GM18868 (cell line): ENCODE measurements around the gene SLC25A22.

Experiments used
- ATAC-seq: cut with Tn5 transposase; IDR thresholded peaks from one replicate; pipeline ENCODE4 v1.9.1; 2021; ENCODE audit warnings: mild to moderate bottlenecking, moderate library complexity; ENCODE audit not compliant: unreplicated experiment

Gene SLC25A22

DNA sequence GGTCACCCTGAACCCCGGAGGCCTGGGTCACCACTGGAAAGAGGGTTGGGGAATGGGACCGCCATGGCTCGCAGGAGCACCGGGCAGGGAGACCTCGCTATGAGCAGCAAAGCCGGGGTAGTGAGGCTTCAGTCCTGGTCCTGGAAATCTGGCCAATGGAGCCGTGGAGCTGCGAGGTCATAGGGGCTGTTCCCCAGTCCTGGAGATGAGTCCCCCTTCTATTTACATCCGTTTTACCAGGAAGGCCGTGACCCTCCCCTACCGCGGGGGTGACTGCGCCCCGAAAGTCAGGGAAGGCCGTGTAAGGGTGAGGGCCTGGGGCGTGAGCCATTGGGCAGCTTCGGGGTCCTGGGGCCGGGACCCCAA lies 6.5 kb upstream of the SLC25A22 start:
- ATAC-seq, result no peak

DNA sequence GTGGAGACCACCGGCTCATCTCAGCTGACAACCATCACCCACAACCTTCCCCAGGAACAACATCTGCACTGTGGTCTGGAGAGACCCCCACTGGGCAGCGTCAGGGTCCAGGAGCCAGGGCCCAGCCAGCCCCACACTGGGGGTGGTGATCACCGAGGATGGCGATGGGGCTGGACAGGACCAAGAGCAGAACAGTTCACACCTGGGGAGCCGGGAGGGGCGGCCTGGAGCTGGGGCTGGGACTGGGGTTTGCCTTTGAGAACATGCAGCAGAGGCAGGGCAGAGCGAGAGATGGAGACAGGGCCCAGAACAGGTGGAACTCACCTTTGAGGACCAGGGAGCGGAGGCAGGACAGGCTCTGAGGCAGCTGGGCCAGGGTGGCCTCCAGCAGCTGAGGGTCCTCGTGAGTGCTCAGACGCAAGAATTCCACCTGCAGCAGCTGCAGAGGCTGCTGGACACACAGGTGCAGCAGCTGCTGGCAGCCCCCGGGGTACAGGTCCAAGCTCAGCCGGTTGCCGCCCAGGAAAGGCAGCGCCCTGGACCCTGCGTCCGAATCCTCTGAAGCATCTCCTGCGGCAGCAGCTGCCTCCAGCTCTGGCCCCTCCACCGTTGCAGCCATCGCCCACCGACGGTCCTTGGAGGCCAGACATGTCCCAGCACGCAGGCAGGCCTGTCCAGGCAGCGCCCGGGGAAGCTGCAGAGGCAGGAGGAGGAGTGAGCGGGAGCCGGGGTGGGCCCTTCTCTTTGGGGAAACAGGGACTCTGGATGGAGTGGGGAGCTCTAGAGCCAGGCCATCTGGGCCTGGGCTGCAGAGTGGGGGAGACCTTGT lies 5.9 kb upstream of the SLC25A22 start:
- ATAC-seq, result no peak

- ATAC-seq, result no peak
These were observed 5.3 kb upstream of the SLC25A22 start for GRCh38 chr11:803467-803742.

DNA sequence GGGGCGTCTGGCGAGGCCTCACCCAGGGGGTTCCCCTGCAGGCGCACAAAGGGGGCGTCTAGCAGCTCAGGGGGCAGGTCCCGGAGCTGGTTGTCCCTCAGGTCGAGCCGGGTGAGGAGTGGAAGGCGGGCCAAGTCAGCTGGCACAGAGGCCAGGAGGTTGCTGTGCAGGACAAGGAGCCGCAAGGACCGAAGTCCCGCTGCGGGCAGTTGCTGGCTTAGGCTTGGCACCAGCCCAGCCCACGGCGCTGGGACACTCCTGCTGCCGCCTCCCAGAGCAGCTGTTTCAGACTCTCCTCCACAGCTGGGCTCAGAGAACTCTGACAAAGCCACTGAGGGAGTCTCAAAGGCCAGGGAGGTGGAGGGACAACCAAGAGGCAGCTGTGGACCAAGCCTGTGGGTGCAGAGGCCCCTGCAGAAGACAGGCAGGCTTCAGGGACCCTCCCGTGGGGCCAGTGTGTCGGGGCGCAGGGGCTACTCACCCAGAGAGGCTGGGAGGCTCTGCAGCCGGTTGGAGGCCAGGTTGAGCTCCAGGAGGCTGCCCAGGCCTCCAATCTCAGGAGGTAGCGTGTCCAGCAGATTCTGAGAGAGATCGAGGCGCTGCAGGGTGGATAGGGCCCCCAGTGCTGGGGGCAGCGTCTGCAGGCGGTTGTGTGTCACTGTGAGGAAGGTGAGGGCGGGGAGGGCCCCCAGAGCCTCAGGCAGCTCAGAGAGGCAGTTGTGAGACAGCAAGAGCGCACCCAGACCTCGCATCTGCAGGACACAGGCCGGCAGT lies 4.8 kb upstream of the SLC25A22 start:
- ATAC-seq, result no peak

- ATAC-seq, result no peak
These were observed 4.0 kb upstream of the SLC25A22 start for GRCh38 chr11:802018-802617.

DNA sequence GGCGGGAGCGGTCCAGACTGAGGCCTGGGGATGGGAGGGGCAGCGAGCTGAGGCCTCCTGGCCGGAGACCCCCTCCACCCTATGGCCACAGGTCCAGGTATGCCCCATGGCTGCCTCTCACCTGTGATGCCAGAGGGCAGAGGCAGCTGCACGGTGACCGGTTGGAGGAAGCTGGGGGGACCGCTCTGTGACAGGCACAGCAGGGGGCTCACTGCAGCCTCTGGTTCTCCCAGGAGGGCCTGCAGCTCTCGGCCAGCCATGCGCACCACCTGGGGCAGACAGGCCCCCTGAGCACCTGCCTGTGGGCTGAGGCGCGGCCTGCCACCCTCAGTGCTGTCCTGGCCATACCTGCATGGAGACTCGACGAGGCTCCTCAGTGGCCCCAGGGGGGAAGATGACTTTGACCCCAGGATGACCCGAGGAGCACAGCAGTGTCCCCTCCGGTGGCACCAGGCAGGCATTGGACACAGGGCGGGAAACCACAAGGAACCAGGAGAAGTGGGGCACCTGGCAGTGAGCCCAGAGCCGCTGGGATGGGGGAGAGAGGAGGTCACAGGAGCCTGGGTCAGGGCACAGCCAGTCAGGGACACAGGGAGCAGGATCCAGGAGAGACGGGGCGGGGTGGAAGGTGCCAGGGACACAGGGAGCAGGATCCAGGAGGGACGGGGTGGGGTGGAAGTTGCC lies 3.2 kb upstream of the SLC25A22 start:
- ATAC-seq, result no peak

- ATAC-seq, result no peak
These were observed 2.4 kb upstream of the SLC25A22 start for GRCh38 chr11:800473-800872.

DNA sequence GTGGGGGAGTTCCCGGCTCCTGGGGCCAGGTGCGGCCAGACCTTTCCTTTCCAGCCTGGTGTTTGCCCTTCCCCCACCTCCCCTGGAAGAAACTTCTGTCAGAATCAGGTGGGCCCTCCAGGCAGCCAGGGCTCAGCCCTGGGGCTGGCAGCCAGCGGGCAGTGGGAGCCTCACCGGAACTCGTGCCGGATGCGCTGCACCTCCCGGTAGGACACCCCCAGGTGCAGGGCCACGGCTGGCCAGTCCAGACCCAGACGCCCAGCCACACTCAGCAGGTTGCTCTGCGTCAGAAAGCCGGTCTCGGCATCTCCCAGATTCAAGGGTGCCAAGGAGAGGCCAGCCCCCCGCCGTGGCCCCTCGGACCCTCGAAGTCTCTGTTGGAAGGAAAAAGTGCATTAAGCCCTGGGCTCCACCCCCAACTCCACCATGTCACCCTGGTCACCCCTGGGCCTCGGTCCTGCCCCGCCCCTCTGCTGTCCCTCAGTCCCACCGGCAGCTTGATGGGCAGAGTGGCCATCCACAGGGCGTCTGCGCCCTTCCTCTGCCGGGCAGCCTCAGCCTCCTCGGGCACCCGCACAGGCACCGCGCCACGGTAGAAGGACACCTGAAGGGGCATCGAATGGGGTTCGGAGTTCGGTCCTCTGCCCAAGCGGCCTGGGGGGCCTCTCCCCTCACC lies 1.7 kb upstream of the SLC25A22 start:
- ATAC-seq, result no peak

DNA sequence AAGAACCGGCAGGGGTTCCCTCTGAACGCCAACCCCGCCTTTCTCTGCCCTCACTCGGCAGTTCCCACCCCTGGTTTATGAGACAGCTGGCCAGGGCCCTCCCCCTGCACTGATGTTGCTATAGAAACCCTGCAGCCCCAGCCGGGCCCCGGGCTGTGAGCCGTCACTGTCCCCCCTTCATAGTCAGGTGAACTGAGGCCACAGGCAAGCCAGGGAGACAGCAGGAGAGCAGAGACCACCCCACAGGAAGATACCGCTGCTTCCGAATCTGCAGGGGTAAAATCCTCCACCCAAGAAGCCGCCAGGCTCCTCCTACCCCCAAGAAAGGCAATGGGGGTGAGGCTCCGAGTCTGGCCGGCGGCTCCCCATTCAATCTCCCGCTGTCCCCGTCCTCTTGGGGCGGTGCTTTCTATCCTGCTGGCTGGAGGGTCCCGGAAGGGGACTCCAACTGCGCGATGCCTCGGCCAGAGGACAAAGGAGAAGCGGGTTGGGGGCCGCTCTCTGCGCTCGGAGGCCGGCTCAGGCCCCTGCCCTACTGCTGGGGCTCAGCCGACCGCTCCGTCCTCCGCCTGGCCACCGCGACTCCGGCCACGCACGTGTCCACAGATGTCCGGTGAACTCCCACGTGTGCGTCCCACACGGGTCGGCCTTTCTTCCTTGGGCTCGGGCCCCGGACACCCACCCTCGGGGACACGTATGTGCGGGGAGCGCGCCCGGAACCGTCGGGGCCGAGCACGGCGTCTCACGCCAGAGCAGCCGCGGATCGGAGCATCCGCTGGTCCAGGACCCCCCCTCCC lies 587 bp downstream of the SLC25A22 start:
- peak; percentile 49 for ATAC-seq

DNA sequence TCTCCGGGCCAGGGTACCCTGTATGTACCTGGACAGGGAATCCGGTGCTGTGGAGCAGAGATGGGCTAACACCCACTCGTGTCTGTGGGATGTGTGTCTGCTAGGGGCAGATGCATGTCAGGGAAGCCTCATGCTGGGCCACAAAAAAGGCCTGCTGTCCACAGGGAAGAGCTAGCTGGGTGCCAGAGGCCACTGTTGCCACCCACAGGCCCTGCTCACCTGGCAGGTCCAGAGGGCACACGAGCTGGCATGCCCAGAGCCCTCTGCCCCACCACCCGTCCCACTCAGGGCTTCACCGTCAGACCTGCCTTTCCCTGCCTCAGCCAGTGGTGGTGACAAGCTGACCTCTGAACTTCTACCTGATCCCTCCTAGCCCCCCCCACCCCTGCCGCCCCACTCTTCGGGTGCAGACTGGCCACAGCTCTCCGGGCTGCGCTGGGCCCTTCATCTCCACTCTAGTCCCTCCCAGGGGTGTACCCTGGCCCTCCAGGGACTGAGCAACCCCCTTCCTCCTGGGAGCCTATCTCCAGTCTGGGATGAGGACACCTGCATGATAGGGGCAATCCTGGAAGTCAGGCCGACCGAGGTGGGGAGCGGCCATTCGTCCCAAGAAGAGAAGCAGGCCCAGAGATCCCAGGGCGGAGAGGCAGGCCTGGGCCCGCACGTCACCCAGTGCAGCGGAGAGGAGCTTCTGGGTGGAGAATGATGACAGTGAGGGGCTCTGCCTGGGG lies 1.4 kb downstream of the SLC25A22 start:
- no peak for ATAC-seq

- no peak for ATAC-seq
These were observed 2.2 kb downstream of the SLC25A22 start for GRCh38 chr11:795634-796564.

- ATAC-seq, result no peak
These were observed 3.1 kb downstream of the SLC25A22 start for GRCh38 chr11:794766-795633.

DNA sequence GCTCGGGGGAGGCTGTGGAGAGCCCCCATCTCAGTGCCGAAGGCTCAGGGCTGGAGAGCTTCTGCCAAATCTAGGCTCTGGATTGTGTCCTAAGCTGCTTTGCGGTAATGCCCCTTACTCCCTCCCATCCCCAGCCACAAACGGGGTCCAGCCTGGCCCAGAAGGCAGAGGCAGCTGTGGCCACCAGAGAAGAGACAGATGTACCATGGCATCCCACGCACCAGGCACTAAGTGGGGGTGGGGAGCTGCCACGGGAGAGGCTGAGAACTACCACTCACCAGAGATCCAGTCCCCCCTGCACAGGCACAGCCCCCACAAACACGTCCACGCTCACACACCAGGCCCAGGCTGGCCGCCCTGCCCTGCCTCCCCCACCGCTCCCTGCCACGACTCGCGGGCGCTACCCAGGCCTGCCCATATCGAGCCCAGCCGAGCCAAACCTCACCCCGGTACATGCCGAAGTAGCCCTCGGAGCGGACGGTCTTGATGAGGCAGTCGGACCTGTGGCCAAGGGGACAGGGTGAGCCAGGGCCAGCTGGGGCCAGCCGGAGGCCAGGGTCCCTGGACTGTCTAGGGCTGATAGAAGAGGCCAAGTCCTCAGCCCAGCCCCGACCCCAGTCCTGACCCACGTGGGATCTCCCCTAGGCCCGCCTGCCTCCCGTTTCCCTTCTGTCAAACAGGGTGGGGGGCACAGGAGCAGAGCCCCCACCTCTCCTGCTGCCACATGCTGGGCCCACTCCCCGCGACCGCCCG lies 3.9 kb downstream of the SLC25A22 start:
- ATAC-seq, result no peak

GRCh38 chr11:793556-793955 lies 4.5 kb downstream of the SLC25A22 start:
- no peak for ATAC-seq

- ATAC-seq, result no peak
These were observed 5.2 kb downstream of the SLC25A22 start for GRCh38 chr11:792873-793272.

DNA sequence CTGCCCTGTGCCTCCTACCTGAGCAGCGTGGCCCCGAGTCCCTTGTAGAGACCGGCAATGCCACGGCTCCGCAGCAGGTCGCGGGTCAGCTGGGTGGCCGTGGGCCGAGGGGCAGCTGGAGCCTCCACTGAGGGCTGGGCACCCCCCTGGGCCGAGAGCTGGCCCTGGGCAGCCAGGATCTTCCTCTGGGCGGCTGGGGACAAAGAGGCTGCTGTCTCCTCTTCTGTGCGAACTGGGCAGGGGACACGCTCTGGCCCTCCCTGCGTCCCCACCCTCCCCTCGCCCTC lies 5.6 kb downstream of the SLC25A22 start:
- no peak for ATAC-seq
